GM18502 (cell line): Measurements from ENCODE around the gene PLXNA4.

Experiments
- ATAC-seq: cut with Tn5 transposase; IDR thresholded peaks from one replicate; pipeline ENCODE4 v1.9.1; 2021; ENCODE audit warnings: mild to moderate bottlenecking; ENCODE audit not compliant: unreplicated experiment, poor library complexity

The PLXNA4 gene

GRCh38 chr7:132424821-132425724 lies 151.2 kb downstream of the PLXNA4 start:
- ATAC-seq = no peak

GRCh38 chr7:132424277-132424676 lies 152.0 kb downstream of the PLXNA4 start:
- ATAC-seq = no peak

GRCh38 chr7:132423594-132424200 lies 152.6 kb downstream of the PLXNA4 start:
- no peak for ATAC-seq

- no peak for ATAC-seq
Measured at GRCh38 chr7:132422502-132423111, 153.7 kb downstream of the PLXNA4 start.

- ATAC-seq = no peak
Measured at GRCh38 chr7:132420527-132420926, 155.7 kb downstream of the PLXNA4 start.

GRCh38 chr7:132419542-132419941 lies 156.7 kb downstream of the PLXNA4 start:
- no peak for ATAC-seq

GRCh38 chr7:132418840-132419239 lies 157.4 kb downstream of the PLXNA4 start:
- no peak for ATAC-seq

GRCh38 chr7:132417103-132417906 lies 159.0 kb downstream of the PLXNA4 start:
- ATAC-seq = no peak

- no peak for ATAC-seq
Measured at GRCh38 chr7:132416395-132416794, 159.9 kb downstream of the PLXNA4 start.

GRCh38 chr7:132415259-132415658 lies 161.0 kb downstream of the PLXNA4 start:
- no peak for ATAC-seq

- no peak for ATAC-seq
Measured at GRCh38 chr7:132414857-132415256, 161.4 kb downstream of the PLXNA4 start.

- ATAC-seq = no peak
Measured at GRCh38 chr7:132412435-132412834, 163.8 kb downstream of the PLXNA4 start.

- no peak for ATAC-seq
Measured at GRCh38 chr7:132410861-132411541, 165.3 kb downstream of the PLXNA4 start.

GRCh38 chr7:132410385-132410784 lies 165.9 kb downstream of the PLXNA4 start:
- no peak for ATAC-seq

GRCh38 chr7:132407764-132408163 lies 168.5 kb downstream of the PLXNA4 start:
- no peak for ATAC-seq

- ATAC-seq = no peak
Measured at GRCh38 chr7:132406039-132406438, 170.2 kb downstream of the PLXNA4 start.

GRCh38 chr7:132404261-132404660 lies 172.0 kb downstream of the PLXNA4 start:
- ATAC-seq = no peak

- ATAC-seq = no peak
Measured at GRCh38 chr7:132403465-132404110, 172.7 kb downstream of the PLXNA4 start.

- ATAC-seq = no peak
Measured at GRCh38 chr7:132402751-132403245, 173.5 kb downstream of the PLXNA4 start.
